ENCODE measurements around the gene PDZD8.

PDZD8 gene

GRCh38 chr10:117345143-117345542 lies 30.1 kb downstream of the PDZD8 start:
- Histone ChIP-seq H3K36me3 (ENCODE audit: control insufficient read depth, low read length) (peaks cover 13% of the 10 kb centered on the region), H3K4me3 (ENCODE audit: low read length) (no peak overlapping the region), H3K79me2 (ENCODE audit: control insufficient read depth, low read length) (peaks cover 86% of the 10 kb centered on the region), H3F3A (ENCODE audit: control insufficient read depth, insufficient read depth) (no peaks in the 10 kb centered on the region), H3K9me3 (ENCODE audit: control insufficient read depth, insufficient read depth, low read length) (no peaks in the 10 kb centered on the region), H3K4me1 (ENCODE audit: control insufficient read depth, low read length) (no peaks in the 10 kb centered on the region), H3K27ac (ENCODE audit: low read depth, low read length) (no peak overlapping the region), H3K9me2 (replicated peaks; ENCODE audit: control insufficient read depth, low read length) (no peaks in the 10 kb centered on the region), H4K20me1 (ENCODE audit: control insufficient read depth, insufficient read depth, low read depth, low read length) (0 out of 2 replicates have a peak, but pooled peaks cover 7% of the 10 kb centered on the region), H3K4me2 (ENCODE audit: low read length) (no peak overlapping the region), H3K27me3 (ENCODE audit: control insufficient read depth, low read length) (no peaks in the 10 kb centered on the region)
- no peak for TF ChIP-seq CTCF (IDR thresholded peaks at IDR 0.05; ENCODE audit: low read depth, low read length, poor library complexity, severe bottlenecking)
- no peak for TF ChIP-seq EZH2phosphoT487 (IDR thresholded peaks at IDR 0.05; ENCODE audit: borderline replicate concordance, low read length)

GRCh38 chr10:117342641-117343040 lies 32.6 kb downstream of the PDZD8 start:
- Histone ChIP-seq H3K79me2 (ENCODE audit: control insufficient read depth, low read length) (peaks cover 75% of the 10 kb centered on the region), H3K9me3 (ENCODE audit: control insufficient read depth, insufficient read depth, low read length) (no peaks in the 10 kb centered on the region), H3K4me1 (ENCODE audit: control insufficient read depth, low read length) (no peaks in the 10 kb centered on the region), H4K20me1 (ENCODE audit: control insufficient read depth, insufficient read depth, low read depth, low read length) (no peaks in the 10 kb centered on the region), H3K36me3 (ENCODE audit: control insufficient read depth, low read length) (peaks cover 23% of the 10 kb centered on the region), H3K27ac (ENCODE audit: low read depth, low read length) (no peak overlapping the region), H3K4me2 (ENCODE audit: low read length) (no peak overlapping the region), H3F3A (ENCODE audit: control insufficient read depth, insufficient read depth) (no peaks in the 10 kb centered on the region), H3K9me2 (replicated peaks; ENCODE audit: control insufficient read depth, low read length) (no peaks in the 10 kb centered on the region), H3K27me3 (ENCODE audit: control insufficient read depth, low read length) (no peaks in the 10 kb centered on the region), H3K4me3 (ENCODE audit: low read length) (no peak overlapping the region)
- TF ChIP-seq CTCF (IDR thresholded peaks at IDR 0.05; ENCODE audit: low read depth, low read length, poor library complexity, severe bottlenecking) (no peak), EZH2phosphoT487 (IDR thresholded peaks at IDR 0.05; ENCODE audit: borderline replicate concordance, low read length) (no peak)

GRCh38 chr10:117341061-117341460 lies 34.2 kb downstream of the PDZD8 start:
- Histone ChIP-seq H3K9me2 (replicated peaks; ENCODE audit: control insufficient read depth, low read length) (no peaks in the 10 kb centered on the region), H3K36me3 (ENCODE audit: control insufficient read depth, low read length) (peaks cover 27% of the 10 kb centered on the region), H3K4me3 (ENCODE audit: low read length) (no peak overlapping the region), H3K4me2 (ENCODE audit: low read length) (no peak overlapping the region), H3K79me2 (ENCODE audit: control insufficient read depth, low read length) (peaks cover 63% of the 10 kb centered on the region), H4K20me1 (ENCODE audit: control insufficient read depth, insufficient read depth, low read depth, low read length) (no peaks in the 10 kb centered on the region), H3K27me3 (ENCODE audit: control insufficient read depth, low read length) (no peaks in the 10 kb centered on the region), H3F3A (ENCODE audit: control insufficient read depth, insufficient read depth) (no peaks in the 10 kb centered on the region), H3K4me1 (ENCODE audit: control insufficient read depth, low read length) (no peaks in the 10 kb centered on the region), H3K9me3 (ENCODE audit: control insufficient read depth, insufficient read depth, low read length) (no peaks in the 10 kb centered on the region), H3K27ac (ENCODE audit: low read depth, low read length) (no peak overlapping the region)
- TF ChIP-seq EZH2phosphoT487 (IDR thresholded peaks at IDR 0.05; ENCODE audit: borderline replicate concordance, low read length) (no peak), CTCF (IDR thresholded peaks at IDR 0.05; ENCODE audit: low read depth, low read length, poor library complexity, severe bottlenecking) (no peak)

Measured in DOHH2 (cell line).